Adipocyte (in vitro differentiated cells): ENCODE measurements around the gene NOTCH2.

Experiments
- DNase-seq: peaks from one replicate; pipeline ENCODE4 v3.0.0-alpha.2; 2015; ENCODE audit warnings: low read depth
- H3K27me3 ChIP-seq: replicated peaks from 2 replicates; pipeline ENCODE4 v1.7.0; 2013; ENCODE audit warnings: mild to moderate bottlenecking, low read length, moderate library complexity; ENCODE audit not compliant: control insufficient read depth, insufficient read depth
- H3K36me3 ChIP-seq: 2 replicates; pipeline ENCODE4 v1.7.0; 2013; ENCODE audit warnings: low read length, mild to moderate bottlenecking, moderate library complexity; ENCODE audit not compliant: control insufficient read depth, insufficient read depth, severe bottlenecking
- H3K4me1 ChIP-seq: 2 replicates; pipeline ENCODE4 v1.7.0; 2013; ENCODE audit warnings: mild to moderate bottlenecking, low read length, moderate library complexity; ENCODE audit not compliant: control insufficient read depth, insufficient read depth
- H3K4me3 ChIP-seq: 2 replicates; pipeline ENCODE4 v1.7.0; 2013; ENCODE audit warnings: mild to moderate bottlenecking, low read length, moderate library complexity
- H3K9ac ChIP-seq: 2 replicates; pipeline ENCODE4 v1.7.0; 2013; ENCODE audit warnings: mild to moderate bottlenecking, low read length, moderate library complexity
- H3K9me3 ChIP-seq: 2 replicates; pipeline ENCODE4 v1.7.0; 2013; ENCODE audit warnings: mild to moderate bottlenecking, low read length, moderate library complexity; ENCODE audit not compliant: control insufficient read depth

Gene NOTCH2

GRCh38 chr1:119935373-119935772 lies 134.1 kb downstream of the NOTCH2 start:
- no peak for DNase-seq
- H3K9ac ChIP-seq = no peak overlapping the region
- H3K4me3 ChIP-seq = no peak overlapping the region
- no peaks in the 10 kb centered on the region for H3K27me3 ChIP-seq
- H3K4me1 ChIP-seq = no peaks in the 10 kb centered on the region
- H3K36me3 ChIP-seq = peaks cover 76% of the 10 kb centered on the region
- H3K9me3 ChIP-seq = peaks cover 14% of the 10 kb centered on the region

GRCh38 chr1:119933397-119933796 lies 136.1 kb downstream of the NOTCH2 start:
- Histone ChIP-seq H3K9ac (no peak overlapping the region), H3K4me3 (no peak overlapping the region), H3K9me3 (peaks cover 14% of the 10 kb centered on the region), H3K27me3 (no peaks in the 10 kb centered on the region), H3K4me1 (peaks cover 7% of the 10 kb centered on the region), H3K36me3 (peaks cover 77% of the 10 kb centered on the region)
- DNase-seq = no peak

DNA sequence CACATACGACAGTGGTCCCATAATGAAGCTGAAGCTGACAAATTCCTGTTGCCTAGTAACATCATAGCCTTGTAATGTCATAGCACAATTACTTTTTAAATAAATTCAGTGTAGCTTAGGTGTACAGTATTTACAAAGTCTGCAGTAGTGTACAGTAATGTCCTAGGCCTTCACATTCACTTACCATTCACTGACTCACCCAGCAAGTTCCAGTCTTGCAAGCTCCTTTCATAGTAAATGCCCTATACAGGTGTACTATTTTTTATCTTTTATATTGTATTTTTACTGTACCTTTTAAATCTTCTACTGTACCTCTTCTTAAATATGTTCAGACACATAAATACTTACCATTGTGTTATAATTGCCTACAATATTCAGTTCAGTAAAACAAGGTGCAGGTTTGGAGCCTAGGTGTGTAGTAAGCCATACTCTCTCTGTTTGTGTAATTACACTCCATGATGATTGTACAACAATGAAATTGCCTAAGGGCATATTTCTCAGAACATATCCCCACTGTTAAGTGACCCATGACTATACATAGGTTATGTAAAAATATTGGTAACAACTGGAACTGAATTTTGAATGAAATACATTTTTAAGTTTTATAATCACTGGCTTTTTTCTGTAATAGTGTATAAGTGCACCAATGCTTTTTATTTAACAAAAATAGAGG lies 139.7 kb downstream of the NOTCH2 start:
- Histone ChIP-seq H3K9ac (no peak overlapping the region), H3K4me1 (peaks cover 35% of the 10 kb centered on the region), H3K9me3 (peaks cover 14% of the 10 kb centered on the region), H3K27me3 (no peaks in the 10 kb centered on the region), H3K36me3 (peaks cover 77% of the 10 kb centered on the region), H3K4me3 (no peak overlapping the region)
- DNase-seq = no peak

- H3K9ac ChIP-seq = peak overlapping the region; percentile 14
- peaks cover 35% of the 10 kb centered on the region for H3K4me1 ChIP-seq
- H3K9me3 ChIP-seq = no peaks in the 10 kb centered on the region
- peaks cover 88% of the 10 kb centered on the region for H3K36me3 ChIP-seq
- no peak overlapping the region for H3K4me3 ChIP-seq
- no peak for DNase-seq
- H3K27me3 ChIP-seq = no peaks in the 10 kb centered on the region
Observed at GRCh38 chr1:119926553-119926952, 142.9 kb downstream of the NOTCH2 start.

GRCh38 chr1:119924948-119925898 lies 144.2 kb downstream of the NOTCH2 start:
- Histone ChIP-seq H3K9ac (no peak overlapping the region), H3K4me1 (peaks cover 35% of the 10 kb centered on the region), H3K27me3 (no peaks in the 10 kb centered on the region), H3K36me3 (peaks cover 100% of the 10 kb centered on the region), H3K4me3 (no peak overlapping the region), H3K9me3 (no peaks in the 10 kb centered on the region)
- DNase-seq = no peak

DNA sequence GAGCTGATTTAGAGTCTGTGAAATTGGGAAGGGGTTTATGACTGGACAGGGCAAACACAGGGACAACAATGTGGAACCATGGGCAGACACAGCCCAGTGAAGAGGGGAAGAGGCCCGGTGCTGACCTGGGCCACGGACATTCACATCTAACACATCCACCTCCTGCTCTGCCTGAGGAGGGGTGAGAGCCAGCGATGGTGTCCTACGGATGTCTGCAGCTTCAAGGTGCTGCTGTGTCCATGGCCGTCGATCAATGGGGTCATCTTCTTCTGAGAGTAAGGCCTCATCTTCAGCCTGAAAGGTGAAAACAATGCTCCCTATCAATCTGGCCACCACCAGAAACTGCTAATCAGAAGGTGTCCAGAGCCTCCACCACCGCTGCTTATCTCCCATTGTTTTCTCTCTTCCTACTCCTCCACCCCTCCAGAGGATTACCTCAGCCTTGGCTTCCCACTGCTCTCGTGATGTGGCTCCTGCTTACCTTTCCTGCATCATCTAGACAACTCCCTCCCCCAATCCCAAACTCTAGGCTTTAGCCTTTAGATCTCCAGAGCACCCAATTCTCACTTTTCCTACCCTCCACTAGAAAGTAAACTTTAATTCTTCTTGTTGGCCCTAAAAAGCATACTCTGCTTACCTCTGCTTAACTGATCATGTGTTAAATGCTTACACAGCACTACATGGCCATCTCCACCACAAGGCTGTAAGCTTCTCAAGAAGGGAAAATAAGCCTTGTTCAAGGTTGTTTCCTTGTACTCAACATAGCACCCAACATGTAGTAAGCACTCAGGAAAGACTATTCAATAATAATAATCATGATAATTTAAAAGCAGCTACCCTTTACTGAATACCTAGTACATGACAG lies 149.1 kb downstream of the NOTCH2 start:
- H3K9me3 ChIP-seq = no peaks in the 10 kb centered on the region
- peaks cover 4% of the 10 kb centered on the region for H3K4me1 ChIP-seq
- peaks cover 100% of the 10 kb centered on the region for H3K36me3 ChIP-seq
- H3K9ac ChIP-seq = no peak overlapping the region
- H3K4me3 ChIP-seq = no peak overlapping the region
- no peak for DNase-seq
- H3K27me3 ChIP-seq = no peaks in the 10 kb centered on the region

DNA sequence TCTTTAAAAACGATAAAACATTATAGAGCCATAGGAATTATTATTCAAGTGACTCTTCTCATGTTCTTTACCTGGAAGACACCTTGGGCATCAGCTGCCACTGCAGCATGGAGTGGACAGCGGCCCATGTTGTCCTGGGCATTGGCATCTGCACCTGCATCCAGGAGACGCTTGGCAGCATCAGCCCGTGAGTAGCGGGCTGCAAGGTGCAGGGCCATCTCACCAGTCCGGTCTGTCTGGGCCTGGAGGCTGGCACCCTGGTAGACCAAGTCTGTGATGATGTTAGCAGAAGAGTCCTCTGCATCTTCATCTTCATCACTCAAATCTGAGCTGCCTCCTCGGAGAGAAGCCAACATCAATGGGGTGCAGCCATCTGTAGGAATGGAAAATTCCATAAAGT lies 150.2 kb downstream of the NOTCH2 start:
- no peak overlapping the region for H3K4me3 ChIP-seq
- peaks cover 100% of the 10 kb centered on the region for H3K36me3 ChIP-seq
- no peaks in the 10 kb centered on the region for H3K4me1 ChIP-seq
- H3K9me3 ChIP-seq = no peaks in the 10 kb centered on the region
- no peak for DNase-seq
- no peak overlapping the region for H3K9ac ChIP-seq
- no peaks in the 10 kb centered on the region for H3K27me3 ChIP-seq

- DNase-seq = no peak
- peaks cover 100% of the 10 kb centered on the region for H3K36me3 ChIP-seq
- no peaks in the 10 kb centered on the region for H3K4me1 ChIP-seq
- H3K27me3 ChIP-seq = no peaks in the 10 kb centered on the region
- no peaks in the 10 kb centered on the region for H3K9me3 ChIP-seq
- H3K4me3 ChIP-seq = no peak overlapping the region
- H3K9ac ChIP-seq = no peak overlapping the region
Observed at GRCh38 chr1:119918301-119918700, 151.2 kb downstream of the NOTCH2 start.

- Histone ChIP-seq H3K9ac (no peak overlapping the region), H3K36me3 (peaks cover 97% of the 10 kb centered on the region), H3K9me3 (no peaks in the 10 kb centered on the region), H3K27me3 (no peaks in the 10 kb centered on the region), H3K4me3 (no peak overlapping the region), H3K4me1 (no peaks in the 10 kb centered on the region)
- no peak for DNase-seq
Observed at GRCh38 chr1:119917304-119918055, 152.0 kb downstream of the NOTCH2 start.

DNA sequence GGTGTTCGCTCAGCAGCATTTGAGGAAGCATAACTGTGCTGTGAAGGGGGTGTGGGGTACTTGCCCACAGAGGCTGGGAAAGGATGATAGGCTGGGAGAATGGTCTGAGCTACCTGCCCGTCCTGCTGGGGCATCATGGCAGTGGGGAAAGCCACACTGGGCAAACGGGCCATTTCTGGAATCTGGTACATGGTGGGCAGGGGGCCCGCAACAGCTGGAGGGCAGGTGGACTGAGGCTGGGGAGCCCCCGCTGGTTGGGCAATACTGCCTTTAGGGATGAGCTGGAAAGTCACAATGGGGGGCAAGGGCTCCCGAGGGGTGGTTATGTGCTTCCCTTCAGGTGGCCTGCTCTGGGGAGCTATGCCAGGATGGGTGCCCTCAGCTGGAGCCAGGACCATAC lies 153.9 kb downstream of the NOTCH2 start:
- Histone ChIP-seq H3K4me3 (no peak overlapping the region), H3K9ac (no peak overlapping the region), H3K9me3 (no peaks in the 10 kb centered on the region), H3K36me3 (peaks cover 85% of the 10 kb centered on the region), H3K27me3 (no peaks in the 10 kb centered on the region), H3K4me1 (no peaks in the 10 kb centered on the region)
- DNase-seq = no peak
